ENCODE measurements around the gene HBA2.
"Not testable (repeated sequence)": the region's sequence is repeated elsewhere in the genome, so short reads cannot be mapped to it uniquely, and the experiment has no call there.

The HBA2 gene

GRCh38 chr16:204046-204445 is 31.4 kb downstream of the HBA2 start:
- DNase-seq: not testable (repeated sequence)

- not testable (repeated sequence) for DNase-seq
These were observed 36.7 kb downstream of the HBA2 start for GRCh38 chr16:209359-209758.

- DNase-seq: not testable (repeated sequence)
These were observed 39.0 kb downstream of the HBA2 start for GRCh38 chr16:211631-212180.

- peak; percentile 59 for DNase-seq
These were observed 40.3 kb downstream of the HBA2 start for GRCh38 chr16:212999-213398.

GRCh38 chr16:220021-220420 is 47.3 kb downstream of the HBA2 start:
- DNase-seq: no peak
